ENCODE data around the gene TMEM175.

TMEM175 gene, protein sequence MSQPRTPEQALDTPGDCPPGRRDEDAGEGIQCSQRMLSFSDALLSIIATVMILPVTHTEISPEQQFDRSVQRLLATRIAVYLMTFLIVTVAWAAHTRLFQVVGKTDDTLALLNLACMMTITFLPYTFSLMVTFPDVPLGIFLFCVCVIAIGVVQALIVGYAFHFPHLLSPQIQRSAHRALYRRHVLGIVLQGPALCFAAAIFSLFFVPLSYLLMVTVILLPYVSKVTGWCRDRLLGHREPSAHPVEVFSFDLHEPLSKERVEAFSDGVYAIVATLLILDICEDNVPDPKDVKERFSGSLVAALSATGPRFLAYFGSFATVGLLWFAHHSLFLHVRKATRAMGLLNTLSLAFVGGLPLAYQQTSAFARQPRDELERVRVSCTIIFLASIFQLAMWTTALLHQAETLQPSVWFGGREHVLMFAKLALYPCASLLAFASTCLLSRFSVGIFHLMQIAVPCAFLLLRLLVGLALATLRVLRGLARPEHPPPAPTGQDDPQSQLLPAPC
- 23.7 to 36.3 (median 28.2) reads per million in 4 experiments for total RNA-seq

DNA sequence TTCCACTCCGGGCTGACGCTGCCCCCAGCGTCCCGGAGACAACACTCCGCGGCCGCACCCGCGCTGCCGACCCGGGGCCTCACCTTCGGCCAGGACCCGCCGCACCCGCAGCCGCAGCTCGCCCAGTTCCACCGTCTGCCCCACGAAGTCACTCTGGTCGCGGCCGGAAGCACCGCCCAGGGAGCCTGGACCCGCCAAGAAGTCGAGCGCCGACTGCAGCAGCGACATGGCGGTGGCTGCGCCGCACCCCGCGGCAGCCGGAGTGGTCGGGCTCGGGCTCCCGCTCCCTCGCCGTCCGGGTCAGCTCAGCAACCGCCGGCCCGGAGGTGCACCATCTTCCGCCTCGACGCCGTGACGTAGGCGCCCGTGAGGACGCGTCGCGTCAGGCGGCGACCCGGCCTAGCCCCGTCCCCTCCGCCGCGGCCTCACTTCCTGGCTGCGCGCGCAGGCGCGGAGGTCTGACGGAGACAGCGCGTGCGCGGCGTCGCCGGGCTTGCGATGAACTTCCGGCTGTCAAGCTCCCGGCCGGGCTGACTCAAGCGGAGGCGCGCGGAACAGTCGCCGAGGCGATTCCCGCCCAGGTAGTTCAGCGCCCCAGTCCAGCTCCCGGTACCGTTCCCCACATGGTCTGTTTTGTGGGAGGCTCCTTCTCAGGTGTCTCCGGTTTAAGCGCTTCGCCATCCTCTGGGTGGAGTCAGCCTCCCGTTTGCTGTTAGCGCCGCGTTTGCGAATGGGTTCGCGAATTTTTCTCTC lies at the start of gene TMEM175, which contains the start of gene GAK:
Gene TMEM175 (plus strand): TSS at position 501 of the 753 bp plus-strand sequence. CDS start 15,280 bp downstream, outside the sequence.
Gene GAK (minus strand): TSS at position 357 of the 753 bp plus-strand sequence. CDS start 129 bp downstream, at position 228.
- DNase-seq = peak; percentile 94

DNA sequence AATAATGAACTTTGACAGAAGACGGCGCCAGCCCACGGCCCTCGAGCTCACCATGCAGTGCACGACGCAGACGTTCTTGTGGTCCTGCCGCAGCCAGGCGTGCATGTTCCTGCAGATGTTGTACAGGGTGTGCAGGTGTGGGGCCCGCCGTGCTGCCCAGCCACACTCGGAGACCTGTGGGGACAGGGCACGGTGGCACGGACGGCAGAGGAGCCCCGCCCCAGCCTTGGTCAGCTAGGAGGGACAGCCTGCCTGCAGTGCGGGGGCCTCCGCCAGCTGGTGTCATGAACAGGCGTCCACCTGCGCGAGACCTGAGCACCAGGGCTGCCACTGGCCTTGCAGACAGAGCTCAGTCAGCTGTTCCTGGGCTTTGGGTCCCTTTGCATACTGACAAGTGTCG lies 49.6 kb upstream of the TMEM175 start:
- no peak for DNase-seq

DNA sequence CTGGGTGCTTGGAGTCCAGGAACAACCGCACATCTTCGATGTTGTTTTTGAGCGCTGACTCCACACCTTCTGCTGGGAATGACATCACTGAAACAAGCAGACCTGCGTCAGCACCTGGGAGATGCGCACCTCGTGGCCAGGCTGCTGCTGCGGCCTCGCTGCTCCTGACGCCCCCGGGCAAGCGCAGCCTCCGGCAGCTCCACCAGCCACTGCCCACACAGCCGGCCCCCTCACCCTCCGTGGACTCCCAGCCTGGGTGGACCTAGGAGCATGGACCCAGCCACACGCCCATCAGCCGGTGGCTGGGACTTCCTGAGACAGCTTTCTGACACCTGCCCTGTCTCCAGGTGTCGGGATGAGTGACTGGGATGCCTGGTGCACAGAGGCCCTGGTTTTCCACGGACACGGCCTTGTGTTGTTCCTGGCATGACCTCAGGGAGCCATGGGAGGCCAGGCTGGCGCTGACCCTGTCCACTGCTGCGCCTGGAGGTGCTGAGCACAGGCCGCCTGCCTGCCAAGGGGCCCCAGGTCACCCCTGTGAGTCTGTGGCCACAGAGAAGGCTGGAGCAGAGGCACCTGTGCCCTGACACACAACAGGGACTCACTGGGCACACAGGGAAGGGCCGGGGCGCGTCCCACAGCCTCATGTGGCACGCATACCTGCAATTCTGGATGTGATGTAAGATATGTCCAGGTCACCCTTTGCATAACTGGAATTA lies 48.7 kb upstream of the TMEM175 start:
- no peak for DNase-seq

DNA sequence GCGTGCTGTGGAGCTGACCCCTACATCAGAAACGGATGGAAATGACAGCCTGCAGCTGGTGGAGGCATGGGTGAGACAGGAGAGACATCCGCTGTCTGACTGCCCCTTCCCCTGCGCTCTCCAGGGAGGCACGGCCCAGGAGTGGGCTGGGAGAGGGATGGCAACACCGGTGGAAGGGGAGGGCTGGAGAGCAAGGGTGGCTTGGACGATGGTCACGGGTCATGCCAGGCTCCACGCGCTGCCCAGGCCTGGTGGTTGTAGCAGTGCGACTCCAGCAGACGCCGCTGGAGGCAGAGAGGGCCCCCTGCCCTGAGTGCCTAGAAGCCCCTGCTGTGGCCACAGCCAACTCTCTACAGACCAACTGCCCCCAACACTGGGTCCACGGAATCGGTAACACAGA lies 48.0 kb upstream of the TMEM175 start:
- no peak for DNase-seq

DNA sequence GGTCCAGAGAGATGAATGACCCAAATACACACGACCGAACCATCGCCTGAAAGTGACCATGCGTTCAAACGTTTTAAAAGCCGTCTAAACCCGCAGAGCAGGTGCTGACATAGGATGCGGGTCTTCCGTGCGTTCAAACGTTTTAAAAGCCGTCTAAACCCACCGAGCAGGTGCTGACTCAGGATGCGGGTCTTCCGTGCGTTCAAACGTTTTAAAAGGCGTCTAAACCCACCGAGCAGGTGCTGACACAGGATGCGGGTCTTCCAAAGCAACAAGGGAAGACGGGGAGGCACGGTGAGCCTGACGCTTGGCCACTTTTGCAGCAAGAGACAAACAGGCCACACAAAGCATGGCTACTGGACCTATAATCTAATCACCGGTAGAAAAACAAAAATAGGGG lies 47.4 kb upstream of the TMEM175 start:
- no peak for DNase-seq

DNA sequence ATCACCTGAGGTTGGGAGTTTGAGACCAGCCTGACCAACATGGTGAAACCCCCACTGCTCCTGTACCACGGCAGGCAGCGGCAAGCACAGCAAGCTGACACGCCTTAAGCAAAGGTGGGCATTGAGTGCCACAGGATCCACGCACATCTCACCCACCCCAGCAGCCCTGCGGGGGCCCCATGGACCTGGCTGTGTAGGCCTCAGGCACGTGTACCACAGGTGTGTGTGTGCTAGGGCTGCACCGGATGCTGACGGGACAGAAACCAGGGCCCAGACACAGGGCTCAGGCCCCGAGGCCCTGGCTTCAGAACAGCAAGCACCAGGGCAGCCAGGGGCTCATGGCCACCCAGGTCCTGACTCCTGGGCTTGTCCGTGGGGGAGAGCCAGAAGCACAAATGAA lies 46.9 kb upstream of the TMEM175 start:
- DNase-seq = no peak

DNA sequence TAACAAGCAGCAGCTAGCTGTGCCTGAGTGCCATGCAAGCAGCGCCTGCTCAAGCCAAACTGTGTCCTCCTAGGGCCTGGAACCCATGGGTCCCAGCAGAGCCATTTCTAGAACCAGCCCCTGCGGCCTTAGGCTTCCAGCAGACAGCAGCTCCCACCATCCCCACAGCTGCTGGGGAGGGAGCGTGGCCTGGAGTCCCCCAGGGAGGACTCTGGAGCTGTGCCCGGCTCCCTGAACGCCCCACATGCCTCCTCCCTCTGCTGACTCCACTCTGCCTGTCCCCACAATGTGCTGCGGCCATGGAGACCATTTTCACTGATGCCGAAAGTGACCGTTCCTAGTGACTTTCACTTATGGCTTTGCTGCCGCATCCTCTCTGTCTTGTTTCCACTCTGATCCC lies 46.0 kb upstream of the TMEM175 start:
- DNase-seq = no peak

DNA sequence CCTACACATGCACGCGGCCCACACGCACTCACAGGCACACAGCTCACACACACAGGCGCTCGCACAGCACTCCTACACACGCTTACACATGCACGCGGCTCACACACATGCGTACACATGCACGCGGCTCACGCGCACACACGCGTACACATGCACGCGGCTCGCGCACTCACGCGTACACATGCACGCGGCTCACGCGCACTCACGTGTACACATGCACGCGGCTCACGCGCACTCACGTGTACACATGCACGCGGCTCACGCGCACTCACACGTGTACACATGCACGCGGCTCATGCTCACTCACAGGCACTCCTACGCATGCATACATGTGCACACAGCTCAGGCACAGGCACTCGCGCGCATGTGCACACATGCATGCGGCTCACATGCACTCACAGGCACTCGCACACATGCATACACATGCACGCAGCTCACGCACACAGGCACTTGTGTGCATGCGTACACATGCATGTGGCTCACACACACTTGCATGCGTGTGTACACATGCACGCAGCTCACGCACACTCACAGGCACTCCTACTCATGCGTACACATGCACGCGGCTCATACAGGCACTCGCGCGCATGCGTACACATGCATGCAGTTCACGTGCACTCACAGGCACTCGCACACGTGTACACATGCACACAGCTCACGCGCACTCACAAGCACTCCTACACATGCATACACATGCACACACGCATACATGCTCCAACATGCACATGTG lies 45.1 kb upstream of the TMEM175 start:
- DNase-seq = no peak

DNA sequence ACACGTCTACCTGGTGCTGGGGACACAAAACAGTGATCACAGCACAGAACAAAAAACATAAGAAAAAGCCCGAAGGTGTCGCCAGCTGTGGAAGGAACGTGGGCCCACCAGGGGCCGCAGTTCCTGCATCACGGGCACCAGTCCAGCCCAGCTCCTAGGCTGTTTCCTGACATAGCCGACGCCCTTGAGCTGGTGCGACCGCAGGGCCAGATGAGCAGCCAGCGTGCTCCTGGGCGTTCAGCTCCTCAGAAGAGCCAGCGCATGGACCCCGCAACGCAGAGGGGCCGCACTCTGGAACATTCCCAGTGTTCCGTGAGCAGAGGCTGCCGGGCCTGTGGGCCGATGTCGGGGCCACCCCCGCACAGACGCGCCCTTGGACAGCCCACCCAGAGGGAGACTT lies 44.2 kb upstream of the TMEM175 start:
- DNase-seq = no peak

DNA sequence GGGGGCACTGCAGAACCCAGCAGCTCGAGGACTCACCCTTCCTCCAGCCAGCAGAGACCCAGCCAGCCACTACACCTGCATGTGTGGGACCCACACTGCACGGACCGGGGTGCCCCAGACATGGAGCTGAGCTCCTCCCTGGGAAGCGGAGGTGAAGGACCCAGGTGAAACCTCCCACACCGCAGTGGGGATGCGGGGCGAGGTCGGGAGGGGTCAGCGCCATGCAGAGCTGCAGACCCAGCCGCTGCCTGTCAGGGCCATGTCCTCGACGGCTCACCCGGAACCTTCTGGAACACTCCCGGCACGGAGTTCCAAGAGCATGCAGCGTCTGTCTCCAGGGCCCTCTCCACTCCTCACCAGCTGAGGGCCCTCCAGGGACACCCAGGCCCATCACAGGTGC lies 42.7 kb upstream of the TMEM175 start:
- no peak for DNase-seq

DNA sequence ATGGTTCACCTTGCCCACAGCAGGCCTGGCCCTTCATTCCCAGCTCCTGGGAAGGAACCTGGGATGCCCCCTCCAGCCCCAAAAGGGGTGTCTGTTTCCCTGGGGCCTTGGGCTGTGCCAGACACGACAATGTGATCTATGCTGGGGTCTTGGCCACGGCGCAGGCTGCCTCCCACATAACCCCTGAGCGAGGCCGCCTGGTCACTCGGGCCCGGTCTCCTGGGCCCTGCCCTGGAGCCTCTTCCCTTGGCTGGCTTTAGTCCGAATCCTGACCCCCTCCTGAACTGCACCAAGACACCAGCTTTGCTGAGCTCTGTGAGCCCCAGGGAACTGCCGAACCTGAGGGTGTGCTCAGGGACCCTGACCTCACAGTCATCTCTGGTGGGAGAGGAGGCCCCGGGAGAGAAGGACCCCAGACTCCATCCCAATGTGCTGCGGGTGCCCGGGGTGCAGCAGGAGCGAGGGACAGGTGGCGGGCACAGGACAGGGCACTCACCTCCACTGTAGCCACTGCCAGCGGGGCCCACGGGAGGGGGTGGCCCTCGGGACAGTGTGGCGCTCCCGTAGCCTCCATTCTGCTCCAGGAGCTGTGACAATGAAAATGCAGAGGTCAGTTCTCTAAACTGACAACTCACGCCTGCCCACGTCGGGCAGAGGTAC lies 42.1 kb upstream of the TMEM175 start:
- no peak for DNase-seq

DNA sequence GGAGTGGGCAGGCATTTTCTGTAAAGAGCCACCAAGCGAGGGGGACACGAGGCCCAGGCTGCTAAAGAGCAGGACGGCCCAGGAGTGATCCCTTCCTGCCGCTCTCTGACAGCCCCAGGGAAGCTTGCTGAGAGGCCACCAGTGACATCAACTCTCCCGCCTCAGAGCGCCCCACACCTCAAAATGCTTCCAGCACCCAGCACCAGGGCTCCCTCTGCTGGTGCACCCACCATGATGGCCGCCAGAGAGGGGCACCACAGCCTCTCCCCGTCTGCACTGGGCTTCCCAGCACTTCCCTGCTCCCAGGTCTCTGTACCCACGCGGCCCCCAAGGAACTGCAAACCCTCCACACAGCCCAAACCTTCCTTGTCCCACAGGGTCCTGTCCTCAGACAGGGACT lies 40.5 kb upstream of the TMEM175 start:
- no peak for DNase-seq

DNA sequence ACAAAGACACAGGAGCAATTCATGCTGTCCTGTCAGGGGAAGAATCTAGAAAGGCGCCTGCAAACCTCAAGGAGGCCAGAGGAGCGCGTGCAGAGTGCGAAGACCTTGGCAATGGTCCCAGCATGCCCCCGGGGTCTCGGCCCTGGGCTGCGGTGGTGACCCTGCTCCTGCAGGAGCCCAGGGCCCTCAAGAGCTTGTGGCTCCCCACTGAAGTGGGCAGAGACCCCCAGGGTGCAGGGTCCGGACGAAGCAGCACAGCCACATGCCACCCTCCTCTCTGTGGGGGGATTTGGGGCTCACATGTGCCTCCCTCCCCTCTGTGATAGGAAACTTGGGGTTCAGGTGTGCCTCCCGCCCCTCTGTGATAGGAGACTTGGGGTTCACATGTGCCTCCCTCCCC lies 39.5 kb upstream of the TMEM175 start:
- no peak for DNase-seq

DNA sequence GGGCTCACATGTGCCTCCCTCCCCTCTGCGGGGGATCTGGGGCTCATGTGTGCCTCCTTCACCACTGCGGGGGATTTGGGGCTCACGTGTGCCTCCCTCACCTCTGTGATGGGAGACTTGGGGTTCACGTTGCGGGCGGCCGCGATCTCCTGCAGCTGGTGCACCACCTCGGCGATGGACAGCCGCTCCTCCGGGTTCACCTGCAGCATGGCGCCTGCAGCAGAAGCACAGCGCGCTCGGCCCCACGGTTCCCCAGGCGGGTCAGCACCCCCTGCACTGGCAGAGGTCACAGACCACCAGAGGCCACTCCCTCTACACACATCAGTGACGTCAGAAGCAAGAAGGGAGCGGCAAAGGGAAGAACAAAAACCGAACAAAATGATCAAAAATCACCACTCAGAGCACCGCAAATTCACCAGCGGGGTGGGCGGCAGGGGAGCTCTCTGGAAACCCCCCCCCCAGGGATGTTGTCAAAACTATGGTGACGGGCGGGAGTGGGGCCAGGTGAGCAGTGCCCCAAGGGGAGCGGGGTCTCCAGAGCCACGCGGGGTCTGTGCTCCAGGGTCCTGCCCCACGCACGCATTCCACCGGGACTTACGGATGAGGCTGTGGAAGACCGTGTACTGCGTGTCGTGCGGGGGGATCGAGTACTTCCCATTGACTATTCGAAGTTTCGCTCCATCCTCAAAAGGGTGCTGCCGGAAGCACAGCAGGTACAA lies 38.8 kb upstream of the TMEM175 start:
- DNase-seq = no peak

DNA sequence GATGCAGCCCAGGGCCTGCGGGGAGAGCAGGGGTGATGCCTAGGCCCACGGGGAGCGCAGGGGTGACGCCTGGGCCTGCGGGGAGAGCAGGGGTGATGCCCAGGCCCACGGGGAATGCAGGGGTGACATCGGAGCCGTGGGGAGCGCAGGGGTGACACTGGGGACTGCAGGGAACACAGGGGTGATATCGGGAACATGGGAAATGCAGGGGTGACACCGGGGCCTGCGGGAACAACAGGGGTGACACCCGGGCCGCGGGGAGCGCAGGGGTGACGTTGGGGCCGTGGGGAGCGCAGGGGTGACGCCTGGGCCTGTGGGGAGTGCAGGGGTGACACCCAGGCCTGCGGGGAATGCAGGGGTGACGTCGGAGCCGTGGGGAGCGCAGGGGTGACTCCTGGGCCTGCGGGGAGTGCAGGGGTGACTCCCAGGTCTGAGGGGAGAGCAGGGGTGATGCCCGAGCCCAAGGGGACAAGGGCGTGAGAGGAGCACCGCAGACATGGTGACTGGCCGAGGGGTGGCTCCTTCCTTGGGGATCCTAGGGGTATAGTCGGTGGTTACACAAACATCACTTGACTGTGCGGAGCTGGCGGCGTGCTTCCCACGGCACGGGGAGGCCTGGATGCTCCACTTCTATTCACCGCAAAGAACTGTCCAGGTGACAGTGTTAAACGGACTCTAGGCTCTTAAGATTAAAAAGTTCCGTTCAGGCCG lies 38.1 kb upstream of the TMEM175 start:
- no peak for DNase-seq

DNA sequence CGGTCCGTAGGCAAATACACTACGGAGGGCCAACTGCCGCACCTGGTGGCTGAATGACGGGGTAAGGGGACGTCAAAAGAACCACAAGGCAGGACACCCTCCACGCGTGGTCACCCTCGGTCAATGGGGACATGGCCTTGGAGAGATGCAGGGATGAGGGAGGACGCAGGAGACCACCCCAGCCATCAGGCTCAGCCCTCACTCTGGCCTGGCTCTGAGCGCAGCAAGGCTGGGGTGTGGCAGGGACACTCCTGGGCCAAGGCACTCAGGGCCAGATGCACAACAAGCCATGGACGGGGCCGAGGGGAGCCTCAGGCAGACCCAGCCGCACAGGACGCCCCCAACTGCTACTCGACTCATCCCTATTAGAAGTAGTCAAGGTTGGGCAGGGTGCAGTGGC lies 36.7 kb upstream of the TMEM175 start:
- DNase-seq = no peak

DNA sequence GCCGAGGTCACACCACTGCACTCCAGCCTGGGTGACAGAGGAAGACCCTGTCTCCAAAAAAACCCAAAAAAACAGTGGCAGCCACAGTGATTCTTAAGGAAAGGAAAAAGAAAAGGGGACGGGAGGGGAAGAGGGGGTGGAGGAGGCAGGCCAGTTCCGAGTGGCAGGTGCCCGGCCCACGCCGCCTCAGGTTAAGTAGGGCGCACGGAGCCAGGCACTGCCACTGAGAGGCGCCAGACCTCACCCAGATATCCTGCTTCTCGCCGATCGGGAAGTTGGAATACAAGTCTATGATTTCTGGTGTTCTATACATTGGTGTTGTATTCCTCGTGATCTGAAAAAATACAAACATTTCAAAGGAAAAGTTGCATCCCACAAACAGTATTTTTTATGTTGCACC lies 36.0 kb upstream of the TMEM175 start:
- DNase-seq = no peak

DNA sequence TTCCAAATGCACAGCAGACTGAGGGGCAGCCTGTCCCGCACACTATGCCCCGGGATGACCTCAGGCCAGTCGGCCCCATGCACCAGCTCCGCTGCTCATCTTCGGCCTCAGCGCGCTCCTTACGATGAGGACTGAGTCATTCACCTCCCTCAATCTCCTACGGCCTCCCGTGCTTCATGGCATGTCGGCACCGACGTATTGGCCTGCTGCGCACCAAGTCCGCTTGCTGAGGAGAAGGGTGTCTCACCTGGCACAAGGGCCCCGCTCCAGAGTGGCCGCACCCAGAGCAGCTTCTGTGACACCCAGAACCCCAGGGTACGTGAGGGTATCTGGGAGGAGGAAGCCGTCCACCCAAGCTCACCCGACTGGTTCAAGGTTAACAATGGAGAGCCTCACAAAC lies 35.6 kb upstream of the TMEM175 start:
- DNase-seq = no peak

DNA sequence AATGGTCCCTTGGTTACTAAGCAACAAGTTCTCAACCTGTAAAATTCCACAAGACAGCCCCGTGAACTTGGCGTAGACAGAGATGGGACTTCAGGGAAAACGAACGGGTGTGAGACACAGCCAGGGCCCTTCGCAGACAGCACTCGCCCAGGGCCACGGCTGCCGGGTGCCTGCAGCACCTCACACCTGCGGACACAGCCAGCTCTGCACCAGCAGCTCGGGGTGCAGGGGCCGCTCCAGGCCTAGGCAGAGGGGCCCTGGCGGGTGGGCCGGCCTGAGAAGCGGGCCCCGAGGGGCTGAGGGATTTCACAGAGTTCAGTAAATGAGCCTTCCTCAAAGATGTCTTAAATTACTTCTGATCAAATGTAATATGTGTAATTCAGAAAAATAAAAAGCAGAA lies 34.1 kb upstream of the TMEM175 start:
- DNase-seq = no peak

DNA sequence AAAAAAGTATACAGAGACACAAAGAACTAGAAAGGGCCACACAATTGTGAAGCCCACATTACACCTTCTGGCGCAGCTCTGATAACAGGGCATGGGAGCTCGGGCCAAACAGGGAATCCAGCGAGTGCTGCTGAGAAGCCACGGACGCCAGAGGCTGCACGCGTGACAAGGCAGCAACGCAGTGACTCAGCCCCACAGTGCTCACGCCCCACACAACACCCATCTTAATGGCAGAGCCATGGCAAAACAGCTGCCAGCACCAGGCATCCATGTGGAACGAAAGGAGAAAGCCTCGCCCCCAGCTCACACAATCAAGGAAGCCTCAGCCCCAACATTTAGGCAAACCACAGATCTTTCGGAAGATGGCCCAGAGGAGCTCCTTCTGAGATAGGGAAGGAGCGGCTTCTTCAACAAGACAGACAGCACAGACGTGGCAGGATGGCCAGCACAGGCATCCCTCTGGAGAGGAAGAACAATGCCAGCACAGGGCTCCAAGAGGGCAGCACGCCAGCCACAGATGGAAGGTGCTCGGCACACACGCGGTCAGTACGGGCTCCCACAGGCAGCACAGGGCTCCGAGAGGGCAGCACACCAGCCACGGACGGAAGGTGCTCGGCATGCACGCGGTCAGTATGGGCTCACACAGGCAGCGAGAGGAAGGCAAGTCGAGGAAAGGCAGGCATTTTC lies 33.2 kb upstream of the TMEM175 start:
- no peak for DNase-seq
